HEK293 (cell line): ENCODE data around the gene TMEM63A.
"Not testable (repeated sequence)": the region's sequence is repeated elsewhere in the genome, so short reads cannot be mapped to it uniquely, and the experiment has no call there.

Experiments
- EGR2 ChIP-seq: fragments of 450-650 bp; formaldehyde crosslinking; IDR thresholded peaks from 2 replicates; pipeline ENCODE4 v1.5.1; 2016; ENCODE audit warnings: low read depth, missing biosample characterization, missing genetic modification characterization
- FEZF1 ChIP-seq: fragments of 450-650 bp; formaldehyde crosslinking; IDR thresholded peaks from 2 replicates; pipeline ENCODE4 v1.5.1; 2016; ENCODE audit warnings: missing biosample characterization, missing genetic modification characterization
- TCF7L2 ChIP-seq: IDR thresholded peaks from 2 replicates; pipeline ENCODE4 v1.6.1; 2011; ENCODE audit warnings: low read depth, mild to moderate bottlenecking, inconsistent platforms, low read length, moderate library complexity, borderline replicate concordance
- ZNF23 ChIP-seq: fragments of 450-650 bp; formaldehyde crosslinking; IDR thresholded peaks from 2 replicates; pipeline ENCODE4 v1.5.1; 2016; ENCODE audit warnings: missing biosample characterization, missing genetic modification characterization, borderline replicate concordance
- ZNF302 ChIP-seq: fragments of 450-650 bp; formaldehyde crosslinking; IDR thresholded peaks from 2 replicates; pipeline ENCODE4 v1.5.1; 2016; ENCODE audit warnings: missing biosample characterization, missing genetic modification characterization, low read depth
- ZNF426 ChIP-seq: fragments of 450-650 bp; formaldehyde crosslinking; IDR thresholded peaks from 2 replicates; pipeline ENCODE4 v1.5.1; 2017; ENCODE audit warnings: missing biosample characterization, missing genetic modification characterization, mild to moderate bottlenecking, inconsistent platforms, moderate library complexity
- ZNF433 ChIP-seq: fragments of 450-650 bp; formaldehyde crosslinking; IDR thresholded peaks from 2 replicates; pipeline ENCODE4 v1.5.1; 2016; ENCODE audit warnings: missing biosample characterization, missing genetic modification characterization, low read depth
- TF ChIP-seq, protein P1 (sequence below): fragments of 450-650 bp; formaldehyde crosslinking; IDR thresholded peaks from 2 replicates; pipeline ENCODE4 v1.5.1; 2016; ENCODE audit warnings: missing biosample characterization, missing genetic modification characterization
- TF ChIP-seq, protein P2 (sequence below): fragments of 450-650 bp; formaldehyde crosslinking; conservative IDR thresholded peaks from 2 replicates; pipeline ENCODE4 v1.5.1; 2016; ENCODE audit warnings: low read depth, missing biosample characterization, missing genetic modification characterization
- TF ChIP-seq, protein P3 (sequence below): fragments of 450-650 bp; formaldehyde crosslinking; IDR thresholded peaks from 2 replicates; pipeline ENCODE4 v1.5.1; 2016; ENCODE audit warnings: missing biosample characterization, missing genetic modification characterization
- TF ChIP-seq, protein P4 (sequence below): fragments of 450-650 bp; formaldehyde crosslinking; IDR thresholded peaks from 2 replicates; pipeline ENCODE4 v1.5.1; 2017; ENCODE audit warnings: missing biosample characterization, missing genetic modification characterization

DNA sequence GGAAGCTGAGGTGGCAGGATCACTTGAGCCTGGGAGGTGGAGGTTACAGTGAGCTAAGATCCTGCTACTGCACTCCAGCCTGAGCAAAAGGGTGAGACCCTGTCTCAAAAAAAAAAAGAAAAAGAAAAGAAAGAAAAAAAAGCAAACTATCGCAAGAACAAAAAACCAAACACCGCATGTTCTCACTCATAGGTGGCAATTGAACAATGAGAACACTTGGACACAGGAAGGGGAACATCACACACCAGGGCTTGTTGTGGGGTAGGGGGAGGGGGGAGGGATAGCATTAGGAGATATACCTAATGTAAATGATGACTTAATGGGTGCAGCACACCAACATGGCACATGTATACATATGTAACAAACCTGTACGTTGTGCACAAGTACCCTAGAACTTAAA, 47.3 kb upstream of the TMEM63A start:
- not testable (repeated sequence) for TF ChIP-seq ZNF23 (tag by site-specific recombination); EGR2 (tag by site-specific recombination); FEZF1 (tag by site-specific recombination); ZNF302; ZNF426 (tag by site-specific recombination); TCF7L2; ZNF433 (tag by site-specific recombination)
- TF ChIP-seq, protein P1, sequence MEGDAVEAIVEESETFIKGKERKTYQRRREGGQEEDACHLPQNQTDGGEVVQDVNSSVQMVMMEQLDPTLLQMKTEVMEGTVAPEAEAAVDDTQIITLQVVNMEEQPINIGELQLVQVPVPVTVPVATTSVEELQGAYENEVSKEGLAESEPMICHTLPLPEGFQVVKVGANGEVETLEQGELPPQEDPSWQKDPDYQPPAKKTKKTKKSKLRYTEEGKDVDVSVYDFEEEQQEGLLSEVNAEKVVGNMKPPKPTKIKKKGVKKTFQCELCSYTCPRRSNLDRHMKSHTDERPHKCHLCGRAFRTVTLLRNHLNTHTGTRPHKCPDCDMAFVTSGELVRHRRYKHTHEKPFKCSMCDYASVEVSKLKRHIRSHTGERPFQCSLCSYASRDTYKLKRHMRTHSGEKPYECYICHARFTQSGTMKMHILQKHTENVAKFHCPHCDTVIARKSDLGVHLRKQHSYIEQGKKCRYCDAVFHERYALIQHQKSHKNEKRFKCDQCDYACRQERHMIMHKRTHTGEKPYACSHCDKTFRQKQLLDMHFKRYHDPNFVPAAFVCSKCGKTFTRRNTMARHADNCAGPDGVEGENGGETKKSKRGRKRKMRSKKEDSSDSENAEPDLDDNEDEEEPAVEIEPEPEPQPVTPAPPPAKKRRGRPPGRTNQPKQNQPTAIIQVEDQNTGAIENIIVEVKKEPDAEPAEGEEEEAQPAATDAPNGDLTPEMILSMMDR (tag by site-specific recombination): not testable (repeated sequence)
- TF ChIP-seq, protein P2, sequence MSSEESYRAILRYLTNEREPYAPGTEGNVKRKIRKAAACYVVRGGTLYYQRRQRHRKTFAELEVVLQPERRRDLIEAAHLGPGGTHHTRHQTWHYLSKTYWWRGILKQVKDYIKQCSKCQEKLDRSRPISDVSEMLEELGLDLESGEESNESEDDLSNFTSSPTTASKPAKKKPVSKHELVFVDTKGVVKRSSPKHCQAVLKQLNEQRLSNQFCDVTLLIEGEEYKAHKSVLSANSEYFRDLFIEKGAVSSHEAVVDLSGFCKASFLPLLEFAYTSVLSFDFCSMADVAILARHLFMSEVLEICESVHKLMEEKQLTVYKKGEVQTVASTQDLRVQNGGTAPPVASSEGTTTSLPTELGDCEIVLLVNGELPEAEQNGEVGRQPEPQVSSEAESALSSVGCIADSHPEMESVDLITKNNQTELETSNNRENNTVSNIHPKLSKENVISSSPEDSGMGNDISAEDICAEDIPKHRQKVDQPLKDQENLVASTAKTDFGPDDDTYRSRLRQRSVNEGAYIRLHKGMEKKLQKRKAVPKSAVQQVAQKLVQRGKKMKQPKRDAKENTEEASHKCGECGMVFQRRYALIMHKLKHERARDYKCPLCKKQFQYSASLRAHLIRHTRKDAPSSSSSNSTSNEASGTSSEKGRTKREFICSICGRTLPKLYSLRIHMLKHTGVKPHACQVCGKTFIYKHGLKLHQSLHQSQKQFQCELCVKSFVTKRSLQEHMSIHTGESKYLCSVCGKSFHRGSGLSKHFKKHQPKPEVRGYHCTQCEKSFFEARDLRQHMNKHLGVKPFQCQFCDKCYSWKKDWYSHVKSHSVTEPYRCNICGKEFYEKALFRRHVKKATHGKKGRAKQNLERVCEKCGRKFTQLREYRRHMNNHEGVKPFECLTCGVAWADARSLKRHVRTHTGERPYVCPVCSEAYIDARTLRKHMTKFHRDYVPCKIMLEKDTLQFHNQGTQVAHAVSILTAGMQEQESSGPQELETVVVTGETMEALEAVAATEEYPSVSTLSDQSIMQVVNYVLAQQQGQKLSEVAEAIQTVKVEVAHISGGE: not testable (repeated sequence)
- TF ChIP-seq, protein P3, sequence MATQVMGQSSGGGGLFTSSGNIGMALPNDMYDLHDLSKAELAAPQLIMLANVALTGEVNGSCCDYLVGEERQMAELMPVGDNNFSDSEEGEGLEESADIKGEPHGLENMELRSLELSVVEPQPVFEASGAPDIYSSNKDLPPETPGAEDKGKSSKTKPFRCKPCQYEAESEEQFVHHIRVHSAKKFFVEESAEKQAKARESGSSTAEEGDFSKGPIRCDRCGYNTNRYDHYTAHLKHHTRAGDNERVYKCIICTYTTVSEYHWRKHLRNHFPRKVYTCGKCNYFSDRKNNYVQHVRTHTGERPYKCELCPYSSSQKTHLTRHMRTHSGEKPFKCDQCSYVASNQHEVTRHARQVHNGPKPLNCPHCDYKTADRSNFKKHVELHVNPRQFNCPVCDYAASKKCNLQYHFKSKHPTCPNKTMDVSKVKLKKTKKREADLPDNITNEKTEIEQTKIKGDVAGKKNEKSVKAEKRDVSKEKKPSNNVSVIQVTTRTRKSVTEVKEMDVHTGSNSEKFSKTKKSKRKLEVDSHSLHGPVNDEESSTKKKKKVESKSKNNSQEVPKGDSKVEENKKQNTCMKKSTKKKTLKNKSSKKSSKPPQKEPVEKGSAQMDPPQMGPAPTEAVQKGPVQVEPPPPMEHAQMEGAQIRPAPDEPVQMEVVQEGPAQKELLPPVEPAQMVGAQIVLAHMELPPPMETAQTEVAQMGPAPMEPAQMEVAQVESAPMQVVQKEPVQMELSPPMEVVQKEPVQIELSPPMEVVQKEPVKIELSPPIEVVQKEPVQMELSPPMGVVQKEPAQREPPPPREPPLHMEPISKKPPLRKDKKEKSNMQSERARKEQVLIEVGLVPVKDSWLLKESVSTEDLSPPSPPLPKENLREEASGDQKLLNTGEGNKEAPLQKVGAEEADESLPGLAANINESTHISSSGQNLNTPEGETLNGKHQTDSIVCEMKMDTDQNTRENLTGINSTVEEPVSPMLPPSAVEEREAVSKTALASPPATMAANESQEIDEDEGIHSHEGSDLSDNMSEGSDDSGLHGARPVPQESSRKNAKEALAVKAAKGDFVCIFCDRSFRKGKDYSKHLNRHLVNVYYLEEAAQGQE: not testable (repeated sequence)
- TF ChIP-seq, protein P4, sequence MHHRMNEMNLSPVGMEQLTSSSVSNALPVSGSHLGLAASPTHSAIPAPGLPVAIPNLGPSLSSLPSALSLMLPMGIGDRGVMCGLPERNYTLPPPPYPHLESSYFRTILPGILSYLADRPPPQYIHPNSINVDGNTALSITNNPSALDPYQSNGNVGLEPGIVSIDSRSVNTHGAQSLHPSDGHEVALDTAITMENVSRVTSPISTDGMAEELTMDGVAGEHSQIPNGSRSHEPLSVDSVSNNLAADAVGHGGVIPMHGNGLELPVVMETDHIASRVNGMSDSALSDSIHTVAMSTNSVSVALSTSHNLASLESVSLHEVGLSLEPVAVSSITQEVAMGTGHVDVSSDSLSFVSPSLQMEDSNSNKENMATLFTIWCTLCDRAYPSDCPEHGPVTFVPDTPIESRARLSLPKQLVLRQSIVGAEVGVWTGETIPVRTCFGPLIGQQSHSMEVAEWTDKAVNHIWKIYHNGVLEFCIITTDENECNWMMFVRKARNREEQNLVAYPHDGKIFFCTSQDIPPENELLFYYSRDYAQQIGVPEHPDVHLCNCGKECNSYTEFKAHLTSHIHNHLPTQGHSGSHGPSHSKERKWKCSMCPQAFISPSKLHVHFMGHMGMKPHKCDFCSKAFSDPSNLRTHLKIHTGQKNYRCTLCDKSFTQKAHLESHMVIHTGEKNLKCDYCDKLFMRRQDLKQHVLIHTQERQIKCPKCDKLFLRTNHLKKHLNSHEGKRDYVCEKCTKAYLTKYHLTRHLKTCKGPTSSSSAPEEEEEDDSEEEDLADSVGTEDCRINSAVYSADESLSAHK: not testable (repeated sequence)
